ENCODE results near the gene HES7.

DNA sequence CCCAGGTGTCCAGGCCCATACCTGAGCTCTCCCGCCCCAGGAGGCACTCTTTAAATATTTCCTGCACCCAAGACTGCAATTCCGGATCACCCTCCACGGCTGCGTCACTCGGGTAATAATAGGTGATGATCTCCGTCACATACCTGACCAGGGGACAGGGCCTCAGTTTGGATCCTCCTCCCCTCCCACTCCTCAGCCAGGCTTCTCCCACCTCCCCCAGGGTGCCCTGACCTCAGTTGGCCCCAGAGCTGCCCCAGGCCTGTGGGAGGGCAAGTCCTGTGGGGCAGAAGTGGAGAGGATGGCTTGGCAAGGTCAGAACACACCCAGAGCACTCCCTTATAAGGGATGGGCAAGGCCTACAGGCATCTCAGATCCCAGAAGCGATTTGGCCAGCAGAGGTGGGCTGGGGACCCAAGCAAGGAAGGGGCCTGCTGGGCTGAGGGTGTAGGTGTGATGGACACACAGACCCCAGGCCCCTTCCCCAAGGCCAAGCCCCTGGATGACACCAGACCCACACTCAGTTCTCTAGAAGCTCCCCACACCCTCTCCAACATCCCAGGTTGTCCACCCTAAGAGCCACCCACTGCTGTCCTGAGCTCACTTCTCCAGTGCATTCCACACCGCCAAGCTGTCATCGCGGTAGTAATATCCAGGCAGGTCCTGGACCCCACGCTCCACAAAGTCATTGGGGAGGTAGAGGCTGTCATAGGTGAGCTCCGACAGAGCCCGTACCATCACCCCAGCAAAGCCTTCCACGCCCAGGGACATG lies 48.1 kb downstream of the HES7 start:
- TF ChIP-seq CTCF (IDR thresholded peaks at IDR 0.05; ENCODE audit: borderline replicate concordance, extremely low read depth, low read length, poor library complexity, severe bottlenecking): no peak
- TF ChIP-seq EZH2 (IDR thresholded peaks at IDR 0.05; ENCODE audit: borderline replicate concordance, low read depth, low read length, severe bottlenecking): no peak
